ENCODE results near the gene ACTC1.

ACTC1 gene

GRCh38 chr15:34821831-34822230 lies 26.5 kb upstream of the ACTC1 start:
- no peaks in the 10 kb centered on the region for H3K9me3 ChIP-seq (ENCODE audit: control insufficient read depth, insufficient read depth, low read depth, low read length)
- ChIA-PET CTCF (no interaction called here), POLR2A (no interaction called here)
- TF ChIP-seq GLI2 (tag by site-specific recombination; IDR thresholded peaks at IDR 0.05; ENCODE audit: borderline replicate concordance, low read depth) (no peak), ZNF518A (tag by site-specific recombination; conservative IDR thresholded peaks at IDR 0.05; ENCODE audit: low read depth) (no peak), SP3 (tag by site-specific recombination; IDR thresholded peaks at IDR 0.05) (no peak), PBX3 (CRISPR knock-in tag; IDR thresholded peaks at IDR 0.05) (no peak), ZNF10 (tag by site-specific recombination; IDR thresholded peaks at IDR 0.05) (no peak), ZBTB7A (tag by site-specific recombination; IDR thresholded peaks at IDR 0.05; ENCODE audit: low read depth) (no peak), ZNF398 (tag by site-specific recombination; IDR thresholded peaks at IDR 0.05) (no peak), ZNF223 (tag by site-specific recombination; IDR thresholded peaks at IDR 0.05) (no peak), ZFP37 (tag by site-specific recombination; IDR thresholded peaks at IDR 0.05) (no peak), ZNF248 (tag by site-specific recombination; IDR thresholded peaks at IDR 0.05) (no peak), ZNF776 (tag by site-specific recombination; IDR thresholded peaks at IDR 0.05; ENCODE audit: borderline replicate concordance) (no peak), ZNF391 (tag by site-specific recombination; IDR thresholded peaks at IDR 0.05; ENCODE audit: borderline replicate concordance, low read depth) (no peak), MZF1 (tag by site-specific recombination; IDR thresholded peaks at IDR 0.05; ENCODE audit: borderline replicate concordance) (no peak), GLIS2 (tag by site-specific recombination; IDR thresholded peaks at IDR 0.05) (no peak)
- H3K4me1 ChIP-seq (ENCODE audit: control insufficient read depth, insufficient read depth, low read length): no peaks in the 10 kb centered on the region
- H3K36me3 ChIP-seq (ENCODE audit: control insufficient read depth in 2 of 2, insufficient read depth in 1 of 2, low read length in 2 of 2): no peaks in the 10 kb centered on the region
- no peak overlapping the region for H3K4me3 ChIP-seq (ENCODE audit: low read depth, low read length)
- no peak overlapping the region for H3K27ac ChIP-seq (ENCODE audit: extremely low read depth, low read depth, low read length)

GRCh38 chr15:34820110-34820509 lies 24.8 kb upstream of the ACTC1 start:
- H3K27ac ChIP-seq (ENCODE audit: extremely low read depth, low read depth, low read length): no peak overlapping the region
- H3K9me3 ChIP-seq (ENCODE audit: control insufficient read depth, insufficient read depth, low read depth, low read length): no peaks in the 10 kb centered on the region
- H3K4me1 ChIP-seq (ENCODE audit: control insufficient read depth, insufficient read depth, low read length): no peaks in the 10 kb centered on the region
- ChIA-PET CTCF (interaction anchor here (0.7 to 1.2 kb wide), 2 partner anchors 18 to 112 kb away, joined by 3 read pairs; no protein-coding TSS in a partner anchor), POLR2A (no interaction called here)
- H3K4me3 ChIP-seq (ENCODE audit: low read depth, low read length): no peak overlapping the region
- no peaks in the 10 kb centered on the region for H3K36me3 ChIP-seq (ENCODE audit: control insufficient read depth in 2 of 2, insufficient read depth in 1 of 2, low read length in 2 of 2)
- TF ChIP-seq OVOL3 (tag by site-specific recombination; IDR thresholded peaks at IDR 0.05) (no peak), ZNF114 (tag by site-specific recombination; IDR thresholded peaks at IDR 0.05) (no peak), ZNF133 (tag by site-specific recombination; IDR thresholded peaks at IDR 0.05) (no peak), ZNF211 (tag by site-specific recombination; IDR thresholded peaks at IDR 0.05; ENCODE audit: low read depth) (no peak), ZNF280D (tag by site-specific recombination; IDR thresholded peaks at IDR 0.05) (no peak), ZNF335 (tag by site-specific recombination; conservative IDR thresholded peaks at IDR 0.05) (no peak), OSR2 (tag by site-specific recombination; IDR thresholded peaks at IDR 0.05) (no peak), ZNF514 (tag by site-specific recombination; IDR thresholded peaks at IDR 0.05) (no peak), HOXC10 (CRISPR knock-in tag; IDR thresholded peaks at IDR 0.05) (no peak), ZNF121 (tag by site-specific recombination; IDR thresholded peaks at IDR 0.05) (no peak), ZNF777 (tag by site-specific recombination; IDR thresholded peaks at IDR 0.05; ENCODE audit: borderline replicate concordance) (no peak), ZNF580 (tag by site-specific recombination; IDR thresholded peaks at IDR 0.05) (no peak)

All from HEK293 (cell line).